ENCODE data around the gene CENPK. TPM values are rescaled to one million over a fixed set of nuclear protein-coding genes. Genes with fewer than 3 reads are reported as not detected.
"Not testable (repeated sequence)": the region's sequence is repeated elsewhere in the genome, so short reads cannot be mapped to it uniquely, and the experiment has no call there.

The CENPK gene
- polyA plus RNA-seq, 1 donor (not counting 4 experiments of a cell fraction or from before 2014, with no cell fraction given): 15.4 TPM

GRCh38 chr5:65611524-65611923, 48.6 kb upstream of the CENPK start:
- dilution Hi-C loops (cut with MboI; ENCODE audit: extremely low pct_ligation_motif_present, low sequenced_read_pairs): no loop called here
- Histone ChIP-seq H3K4me1 (ENCODE audit: control insufficient read depth, extremely low read depth, insufficient read depth, low read length) (peaks cover 6% of the 10 kb centered on the region), H3K4me2 (ENCODE audit: control insufficient read depth, extremely low read depth, insufficient read depth, low read depth, low read length) (peak overlapping the region; percentile 12), H3K36me3 (ENCODE audit: control insufficient read depth in 2 of 2, extremely low read depth in 1 of 2, insufficient read depth in 2 of 2, low read length in 2 of 2) (peaks cover 4 to 6% of the 10 kb centered on the region in 2 experiments), H3K79me2 (ENCODE audit: control insufficient read depth, insufficient read depth, low read length) (no peaks in the 10 kb centered on the region), H3K9me1 (ENCODE audit: control insufficient read depth, extremely low read depth, insufficient read depth, low read length) (no peaks in the 10 kb centered on the region), H3K27me3 (ENCODE audit: control insufficient read depth, extremely low read depth, insufficient read depth, low read length) (no peaks in the 10 kb centered on the region), H2AFZ (ENCODE audit: control insufficient read depth, low read length) (no peak overlapping the region), H3K9ac (ENCODE audit: control insufficient read depth, extremely low read depth, insufficient read depth, low read length) (no peak overlapping the region), H3K9me3 (ENCODE audit: control insufficient read depth, low read depth, low read length) (no peaks in the 10 kb centered on the region), H3K4me3 (ENCODE audit: control insufficient read depth in 2 of 3, extremely low read depth in 1 of 3, insufficient read depth in 2 of 3, low read depth in 1 of 3, low read length in 3 of 3) (no peak overlapping the region), H3K27ac (ENCODE audit: control insufficient read depth, insufficient read depth, low read length) (peak overlapping the region; percentile 19), H4K20me1 (ENCODE audit: control insufficient read depth, extremely low read depth, insufficient read depth, low read length) (no peaks in the 10 kb centered on the region)
- FAIRE-seq: peak; percentile 41
- no peak for TF ChIP-seq CTCF (optimal IDR thresholded peaks at IDR 0.05 in 1 of 3, IDR thresholded peaks at IDR 0.05 in 1 of 3, conservative IDR thresholded peaks at IDR 0.05 in 1 of 3; ENCODE audit: extremely low read depth in 1 of 3, insufficient read depth in 2 of 3, low read length in 3 of 3)
- no peak for TF ChIP-seq EZH2 (IDR thresholded peaks at IDR 0.05; ENCODE audit: low read length)
- DNase-seq (ENCODE audit: low read depth, low spot score): peak; percentile 1

GRCh38 chr5:65601761-65602160, 38.8 kb upstream of the CENPK start:
- H3K4me2 ChIP-seq (ENCODE audit: control insufficient read depth, extremely low read depth, insufficient read depth, low read depth, low read length); H3K9ac ChIP-seq (ENCODE audit: control insufficient read depth, extremely low read depth, insufficient read depth, low read length); H3K36me3 ChIP-seq (ENCODE audit: control insufficient read depth in 2 of 2, extremely low read depth in 1 of 2, insufficient read depth in 2 of 2, low read length in 2 of 2); H3K9me3 ChIP-seq (ENCODE audit: control insufficient read depth, low read depth, low read length); H3K9me1 ChIP-seq (ENCODE audit: control insufficient read depth, extremely low read depth, insufficient read depth, low read length); H3K4me1 ChIP-seq (ENCODE audit: control insufficient read depth, extremely low read depth, insufficient read depth, low read length); FAIRE-seq; DNase-seq (ENCODE audit: low read depth, low spot score); H2AFZ ChIP-seq (ENCODE audit: control insufficient read depth, low read length); H3K79me2 ChIP-seq (ENCODE audit: control insufficient read depth, insufficient read depth, low read length); H4K20me1 ChIP-seq (ENCODE audit: control insufficient read depth, extremely low read depth, insufficient read depth, low read length); H3K27me3 ChIP-seq (ENCODE audit: control insufficient read depth, extremely low read depth, insufficient read depth, low read length); H3K4me3 ChIP-seq (ENCODE audit: control insufficient read depth in 2 of 3, extremely low read depth in 1 of 3, insufficient read depth in 2 of 3, low read depth in 1 of 3, low read length in 3 of 3); H3K27ac ChIP-seq (ENCODE audit: control insufficient read depth, insufficient read depth, low read length); dilution Hi-C loops (cut with MboI; ENCODE audit: extremely low pct_ligation_motif_present, low sequenced_read_pairs): not testable (repeated sequence)

- FAIRE-seq: no peak
- H3K36me3 ChIP-seq (ENCODE audit: control insufficient read depth in 2 of 2, extremely low read depth in 1 of 2, insufficient read depth in 2 of 2, low read length in 2 of 2): peaks cover 3 to 6% of the 10 kb centered on the region in 2 experiments
Observed at GRCh38 chr5:65588694-65589093, 25.7 kb upstream of the CENPK start.

More at GRCh38 chr5:65588694-65589093, 25.7 kb upstream of the CENPK start:
- Histone ChIP-seq H3K9me3 (ENCODE audit: control insufficient read depth, low read depth, low read length) (no peaks in the 10 kb centered on the region), H4K20me1 (ENCODE audit: control insufficient read depth, extremely low read depth, insufficient read depth, low read length) (no peaks in the 10 kb centered on the region), H3K4me2 (ENCODE audit: control insufficient read depth, extremely low read depth, insufficient read depth, low read depth, low read length) (no peak overlapping the region), H3K4me1 (ENCODE audit: control insufficient read depth, extremely low read depth, insufficient read depth, low read length) (no peaks in the 10 kb centered on the region), H3K4me3 (ENCODE audit: control insufficient read depth in 2 of 3, extremely low read depth in 1 of 3, insufficient read depth in 2 of 3, low read depth in 1 of 3, low read length in 3 of 3) (no peak overlapping the region), H3K9me1 (ENCODE audit: control insufficient read depth, extremely low read depth, insufficient read depth, low read length) (no peaks in the 10 kb centered on the region), H3K27me3 (ENCODE audit: control insufficient read depth, extremely low read depth, insufficient read depth, low read length) (no peaks in the 10 kb centered on the region), H3K9ac (ENCODE audit: control insufficient read depth, extremely low read depth, insufficient read depth, low read length) (no peak overlapping the region), H3K27ac (ENCODE audit: control insufficient read depth, insufficient read depth, low read length) (no peak overlapping the region), H3K79me2 (ENCODE audit: control insufficient read depth, insufficient read depth, low read length) (no peaks in the 10 kb centered on the region), H2AFZ (ENCODE audit: control insufficient read depth, low read length) (no peak overlapping the region)
- no peak for TF ChIP-seq EZH2 (IDR thresholded peaks at IDR 0.05; ENCODE audit: low read length)
- no peak for TF ChIP-seq CTCF (optimal IDR thresholded peaks at IDR 0.05 in 1 of 3, IDR thresholded peaks at IDR 0.05 in 1 of 3, conservative IDR thresholded peaks at IDR 0.05 in 1 of 3; ENCODE audit: extremely low read depth in 1 of 3, insufficient read depth in 2 of 3, low read length in 3 of 3)
- no peak for DNase-seq (ENCODE audit: low read depth, low spot score)
- dilution Hi-C loops (cut with MboI; ENCODE audit: extremely low pct_ligation_motif_present, low sequenced_read_pairs): no loop called here

All from keratinocyte (primary cell).